ENCODE results near the gene CD27.

The CD27 gene

DNA sequence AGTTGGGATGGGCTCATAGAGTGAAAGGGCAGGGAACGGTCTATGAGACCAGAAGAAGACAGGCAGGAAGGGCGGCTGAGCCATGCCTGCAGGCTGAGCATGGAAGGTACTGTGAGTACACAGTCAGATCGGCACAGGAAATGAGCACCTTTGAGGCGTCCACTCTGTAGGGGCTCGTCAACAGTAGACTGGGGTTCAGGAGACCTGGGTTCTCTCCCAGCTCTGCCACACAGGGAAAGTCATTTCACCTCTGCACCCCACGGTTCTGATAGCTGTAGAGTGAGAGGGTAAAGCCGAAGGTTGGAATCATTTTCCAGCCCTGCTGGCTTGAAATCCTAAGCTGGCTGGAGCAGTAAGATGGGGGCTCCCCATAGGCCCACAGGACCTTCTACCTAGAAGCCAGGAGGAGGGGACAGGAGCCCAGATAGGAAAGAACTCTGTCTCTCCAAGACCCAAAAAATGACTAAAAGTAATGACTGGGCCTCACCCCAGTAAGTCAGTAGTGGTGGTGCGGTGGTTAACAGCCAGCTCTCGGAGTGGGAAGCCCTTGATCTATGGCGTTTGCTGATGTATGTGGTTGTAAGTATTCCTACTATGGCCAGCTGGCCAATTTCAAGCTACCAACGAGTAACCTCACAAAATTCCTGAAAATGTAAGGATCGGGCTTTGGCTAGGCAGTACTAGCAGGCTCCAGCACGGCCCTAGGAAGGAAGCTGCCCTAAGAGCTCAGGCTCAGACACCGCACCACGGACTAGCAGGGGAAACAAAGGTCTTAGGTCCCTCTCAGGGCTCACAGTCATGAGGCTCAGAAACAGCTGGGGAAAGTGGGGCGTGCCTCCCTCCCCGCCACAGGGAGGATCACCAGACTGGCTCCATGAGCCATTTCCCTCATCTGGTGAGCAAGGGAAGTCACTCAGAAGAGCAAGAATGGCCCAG, 10.3 kb upstream of the CD27 start:
- in situ Hi-C loops (cut with HindIII; ENCODE audit: low sequenced_read_pairs): no loop called here

DNA sequence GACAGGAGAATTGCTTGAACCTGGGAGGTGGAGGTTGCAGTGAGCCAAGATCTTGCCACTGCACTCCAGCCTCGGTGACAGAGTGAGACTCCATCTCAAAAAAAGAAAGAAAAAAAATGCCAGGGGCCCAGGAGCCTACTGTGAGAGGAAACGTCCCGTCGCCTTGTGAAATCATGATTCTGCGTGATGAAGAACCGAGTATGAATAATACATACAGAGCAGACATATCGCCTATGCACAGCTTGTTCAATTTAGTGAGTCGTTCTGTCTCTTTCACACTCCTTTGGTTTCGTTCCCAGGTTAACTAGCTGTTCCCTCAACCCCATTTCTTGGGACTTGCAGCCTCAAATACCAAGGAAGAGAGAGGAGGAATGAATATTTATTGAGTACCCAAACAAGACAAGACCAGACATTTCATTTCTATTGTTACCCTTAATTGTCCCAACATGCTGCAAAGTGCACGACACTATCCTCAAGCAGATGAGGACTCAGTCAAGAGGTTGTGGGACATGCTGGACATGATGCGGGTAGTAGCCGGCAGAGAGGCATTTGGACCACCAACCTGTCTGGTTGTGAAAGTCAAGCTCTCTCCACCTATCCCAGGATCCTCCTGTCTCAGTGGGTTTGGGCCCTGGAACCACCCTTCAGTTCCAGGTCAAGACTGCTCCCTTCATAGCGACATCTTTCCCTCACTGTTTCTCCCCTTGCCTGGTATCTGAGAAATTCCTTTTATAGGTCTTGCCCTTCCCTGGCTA, 8.6 kb upstream of the CD27 start:
- in situ Hi-C loops (cut with HindIII; ENCODE audit: low sequenced_read_pairs): no loop called here

DNA sequence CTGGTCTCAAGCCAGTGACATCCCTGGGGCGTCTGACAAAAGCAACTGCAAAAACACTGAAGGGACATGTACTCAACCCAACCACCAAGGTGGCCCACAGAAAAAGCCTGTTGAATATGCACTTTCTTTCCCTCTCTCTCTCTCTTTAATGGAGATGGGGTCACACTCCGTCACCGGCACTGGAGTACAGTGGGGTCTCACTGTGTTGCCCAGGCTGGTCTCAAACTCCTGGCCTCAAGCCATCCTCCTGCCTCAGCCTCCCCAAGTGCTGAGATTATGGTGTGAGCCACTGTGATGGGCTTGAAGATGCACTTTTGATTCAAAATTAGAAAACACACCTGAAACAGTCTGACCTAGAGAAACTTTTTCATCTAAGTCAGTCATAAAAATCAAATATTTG, 7.2 kb upstream of the CD27 start:
- in situ Hi-C loops (cut with HindIII; ENCODE audit: low sequenced_read_pairs): no loop called here

DNA sequence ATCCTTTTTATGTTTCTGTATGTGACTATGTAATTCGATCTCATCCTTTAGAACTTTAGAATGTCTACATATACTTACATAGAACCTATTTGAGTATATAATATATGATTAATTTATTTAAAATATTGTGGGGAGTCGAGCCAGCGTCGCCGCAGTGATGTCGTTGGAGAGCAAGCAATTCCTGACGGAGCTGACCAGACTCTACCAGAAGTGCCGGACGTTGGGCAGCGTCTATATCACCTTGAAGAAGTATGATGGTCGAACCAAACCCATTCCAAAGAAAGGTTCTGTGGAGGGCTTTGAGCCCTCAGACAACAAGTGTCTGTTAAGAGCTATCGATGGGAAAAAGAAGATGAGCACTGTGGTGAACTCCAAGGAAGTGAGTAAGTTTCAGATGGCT, 6.4 kb upstream of the CD27 start:
- in situ Hi-C loops (cut with HindIII; ENCODE audit: low sequenced_read_pairs): no loop called here

DNA sequence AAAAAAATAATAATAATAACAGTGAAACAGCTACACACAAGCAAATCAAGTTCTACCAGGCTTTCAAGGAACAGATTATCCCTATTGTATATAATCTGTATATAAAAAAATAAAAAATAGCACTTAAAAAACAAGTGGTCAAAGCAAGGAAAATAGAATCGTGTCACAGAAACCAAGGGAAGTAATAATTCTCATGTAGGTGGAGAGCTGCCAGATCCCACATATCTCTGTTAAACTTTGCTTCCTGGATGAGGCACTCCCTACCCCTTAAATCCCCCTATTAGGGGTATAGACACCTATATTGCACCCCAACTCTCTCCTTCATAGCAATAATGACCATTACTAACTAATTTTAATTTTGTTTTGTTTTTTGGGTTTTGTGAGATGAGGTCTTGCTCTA, 4.4 kb upstream of the CD27 start:
- in situ Hi-C loops (cut with HindIII; ENCODE audit: low sequenced_read_pairs): no loop called here

DNA sequence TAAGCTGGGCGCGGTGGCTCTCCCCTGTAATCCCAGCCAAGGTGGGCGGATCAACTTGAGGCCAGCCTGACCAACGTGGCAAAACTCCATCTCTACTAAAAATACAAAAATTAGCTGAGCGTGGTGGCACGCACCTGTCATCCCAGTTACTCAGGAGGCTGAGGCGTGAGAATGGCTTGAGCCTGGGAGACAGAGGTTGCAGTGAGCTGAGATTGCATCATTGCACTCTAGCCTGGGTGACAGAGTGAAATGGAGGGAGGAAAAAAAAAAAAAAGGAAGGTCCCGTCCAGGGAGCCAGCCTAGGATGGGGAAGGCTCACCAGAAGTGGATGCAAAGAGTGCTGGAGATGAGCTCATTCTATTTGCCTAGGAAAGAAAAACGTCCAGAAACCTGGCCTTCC, 1.9 kb upstream of the CD27 start:
- in situ Hi-C loops (cut with HindIII; ENCODE audit: low sequenced_read_pairs): no loop called here

DNA sequence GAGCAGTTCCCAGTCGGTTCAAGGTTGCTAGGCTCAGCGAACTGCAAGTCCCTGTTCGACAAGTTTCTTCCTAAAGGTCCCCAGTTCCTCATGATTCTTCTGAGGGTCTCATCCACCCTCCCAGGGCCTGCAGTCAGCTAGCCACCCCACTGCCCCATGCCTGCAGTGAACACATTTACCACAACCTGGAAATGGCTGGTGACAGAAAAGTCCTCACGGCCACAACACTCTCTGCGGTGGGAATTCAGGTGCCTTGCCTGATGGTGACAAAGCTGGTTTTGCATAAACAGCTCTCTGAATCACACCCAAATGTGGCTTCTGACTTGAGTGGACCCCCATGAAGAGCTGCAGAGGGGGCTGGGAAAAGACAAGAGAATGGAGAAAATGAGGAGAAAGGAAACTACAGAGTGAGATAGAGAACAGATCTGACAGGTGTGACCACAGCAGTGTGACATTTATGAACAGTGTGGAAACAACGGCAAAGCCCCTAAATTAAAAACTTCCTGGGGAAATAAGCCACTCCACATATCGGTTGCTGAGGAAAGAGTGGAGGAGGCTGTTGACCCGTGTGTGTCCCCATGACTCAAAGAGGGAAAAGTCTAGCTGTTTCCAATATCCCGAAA, 1.3 kb upstream of the CD27 start:
- in situ Hi-C loops (cut with HindIII; ENCODE audit: low sequenced_read_pairs): no loop called here

DNA sequence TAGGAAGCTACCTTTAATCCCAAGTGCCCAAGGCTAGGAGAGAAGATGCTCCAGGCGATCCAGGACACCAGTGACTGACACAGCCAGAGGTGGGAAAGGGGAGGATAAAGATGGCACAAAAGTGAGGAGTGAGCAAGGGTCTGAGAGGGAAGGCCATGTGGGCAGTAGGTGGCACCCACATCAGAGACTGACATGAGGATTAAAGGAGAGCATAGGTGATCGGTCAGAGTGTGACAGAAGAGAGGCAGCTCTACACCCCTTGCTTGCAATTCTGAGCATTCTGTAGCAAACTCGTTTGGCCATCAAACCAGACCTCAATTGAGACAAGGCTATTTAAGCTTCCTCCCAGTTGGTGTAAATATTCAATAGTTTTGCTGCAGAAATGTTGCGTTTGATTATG, 724 bp upstream of the CD27 start:
- in situ Hi-C loops (cut with HindIII; ENCODE audit: low sequenced_read_pairs): no loop called here

DNA sequence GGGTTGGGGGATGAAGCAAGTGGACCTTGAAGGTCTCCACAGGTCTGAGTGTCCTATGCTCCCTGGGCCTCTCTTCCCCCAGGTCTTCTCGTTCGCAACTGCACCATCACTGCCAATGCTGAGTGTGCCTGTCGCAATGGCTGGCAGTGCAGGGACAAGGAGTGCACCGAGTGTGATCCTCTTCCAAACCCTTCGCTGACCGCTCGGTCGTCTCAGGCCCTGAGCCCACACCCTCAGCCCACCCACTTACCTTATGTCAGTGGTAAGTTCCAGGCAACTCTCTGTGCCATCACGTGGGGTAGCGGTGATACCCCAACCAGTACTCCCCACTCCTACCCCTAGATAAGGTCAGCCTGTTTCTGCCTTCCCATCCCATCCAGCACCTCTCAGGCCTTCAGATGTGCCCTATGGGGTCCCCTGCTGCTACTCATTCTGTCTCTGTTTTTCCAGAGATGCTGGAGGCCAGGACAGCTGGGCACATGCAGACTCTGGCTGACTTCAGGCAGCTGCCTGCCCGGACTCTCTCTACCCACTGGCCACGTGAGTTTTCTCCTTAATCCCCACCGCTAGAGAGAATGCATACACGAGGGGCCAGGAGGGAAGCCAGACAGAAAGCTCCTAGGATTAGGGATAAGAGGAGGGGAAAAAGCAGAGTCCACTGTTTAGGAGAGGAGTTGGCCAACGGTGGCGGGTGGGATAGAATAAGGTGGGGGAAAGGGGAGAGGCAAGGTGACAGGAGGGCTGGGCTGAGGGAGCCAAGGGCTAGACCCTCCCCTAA, 5.5 kb downstream of the CD27 start:
- in situ Hi-C loops (cut with HindIII; ENCODE audit: low sequenced_read_pairs): no loop called here

DNA sequence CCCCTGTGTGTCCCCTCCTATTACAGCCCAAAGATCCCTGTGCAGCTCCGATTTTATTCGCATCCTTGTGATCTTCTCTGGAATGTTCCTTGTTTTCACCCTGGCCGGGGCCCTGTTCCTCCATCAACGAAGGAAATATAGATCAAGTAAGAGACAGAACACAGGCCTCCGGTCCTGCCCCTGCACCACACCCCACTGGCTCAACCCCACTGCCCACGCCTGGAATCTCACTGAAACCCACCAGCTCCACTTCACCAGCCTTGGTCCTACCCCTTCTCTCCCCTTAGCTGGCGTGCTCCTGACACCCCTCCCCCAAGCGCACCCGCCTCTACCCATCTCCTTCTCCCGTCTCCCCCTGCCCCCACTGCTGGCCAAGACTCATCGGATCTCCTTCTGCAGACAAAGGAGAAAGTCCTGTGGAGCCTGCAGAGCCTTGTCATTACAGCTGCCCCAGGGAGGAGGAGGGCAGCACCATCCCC, 6.2 kb downstream of the CD27 start:
- in situ Hi-C loops (cut with HindIII; ENCODE audit: low sequenced_read_pairs): no loop called here

DNA sequence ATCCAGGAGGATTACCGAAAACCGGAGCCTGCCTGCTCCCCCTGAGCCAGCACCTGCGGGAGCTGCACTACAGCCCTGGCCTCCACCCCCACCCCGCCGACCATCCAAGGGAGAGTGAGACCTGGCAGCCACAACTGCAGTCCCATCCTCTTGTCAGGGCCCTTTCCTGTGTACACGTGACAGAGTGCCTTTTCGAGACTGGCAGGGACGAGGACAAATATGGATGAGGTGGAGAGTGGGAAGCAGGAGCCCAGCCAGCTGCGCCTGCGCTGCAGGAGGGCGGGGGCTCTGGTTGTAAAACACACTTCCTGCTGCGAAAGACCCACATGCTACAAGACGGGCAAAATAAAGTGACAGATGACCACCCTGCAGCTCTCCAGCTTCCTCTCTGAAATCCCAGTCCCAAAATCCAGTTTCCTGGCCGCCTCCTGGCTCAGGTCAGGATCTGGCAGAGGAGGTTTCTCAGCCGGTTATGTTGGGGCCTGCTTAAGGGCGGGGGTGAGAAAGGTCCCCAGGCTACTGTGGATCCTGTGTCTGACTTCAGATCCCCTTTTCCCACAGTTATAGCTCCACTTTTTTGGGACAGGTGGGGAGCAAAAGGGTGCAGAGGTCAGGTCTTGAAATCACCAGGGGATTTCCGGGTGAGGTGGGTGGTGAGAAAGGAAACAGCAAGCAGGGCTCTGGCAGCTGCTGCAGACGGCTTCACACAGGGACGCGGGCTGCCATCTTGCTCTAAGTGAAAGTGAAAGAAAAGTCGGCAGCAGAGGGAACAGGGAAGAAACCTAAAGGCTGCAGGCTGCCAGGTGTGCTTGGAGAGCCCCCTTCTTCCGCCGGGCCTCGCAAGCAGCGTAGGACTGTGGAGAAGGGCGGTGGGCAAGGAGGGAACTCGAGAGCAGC, 6.8 kb downstream of the CD27 start, which contains the start of gene TAPBPL:
TSS of gene TAPBPL (plus strand) at position 695 of the 897 bp plus-strand sequence. CDS start 207 bp downstream, outside the sequence.
- in situ Hi-C loops (cut with HindIII; ENCODE audit: low sequenced_read_pairs): no loop called here

DNA sequence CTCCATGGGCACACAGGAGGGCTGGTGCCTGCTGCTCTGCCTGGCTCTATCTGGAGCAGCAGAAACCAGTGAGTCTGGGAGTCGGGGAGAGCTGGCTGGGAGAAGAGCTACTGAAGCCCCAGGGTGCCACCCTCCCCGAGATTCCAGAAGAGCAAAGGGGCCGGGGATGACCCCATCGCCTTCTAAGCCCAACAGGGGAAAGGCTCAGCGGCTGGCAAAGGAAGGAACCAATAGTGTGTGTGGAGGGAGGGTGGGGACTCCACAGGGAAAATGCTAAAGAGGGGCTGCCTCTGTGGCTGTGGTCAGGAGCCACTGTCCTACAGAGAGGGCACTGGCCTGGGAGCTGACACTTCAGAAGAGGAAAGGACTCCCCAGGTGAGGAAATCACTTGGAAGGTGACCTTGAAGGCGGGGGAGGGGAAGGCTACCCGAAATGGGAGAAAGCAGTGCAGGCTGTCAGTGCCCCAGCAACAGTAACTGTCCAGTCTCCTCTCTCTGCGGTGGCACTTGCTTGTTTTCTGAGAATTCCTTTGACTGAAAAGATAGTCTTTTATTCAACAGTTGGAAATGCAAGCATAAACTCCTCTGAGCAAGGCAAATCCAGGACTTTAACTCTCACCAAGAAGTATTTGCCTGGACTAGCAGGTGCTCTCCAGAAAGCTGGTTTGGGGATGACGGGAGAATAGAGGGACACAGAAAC, 7.6 kb downstream of the CD27 start:
- in situ Hi-C loops (cut with HindIII; ENCODE audit: low sequenced_read_pairs): no loop called here

DNA sequence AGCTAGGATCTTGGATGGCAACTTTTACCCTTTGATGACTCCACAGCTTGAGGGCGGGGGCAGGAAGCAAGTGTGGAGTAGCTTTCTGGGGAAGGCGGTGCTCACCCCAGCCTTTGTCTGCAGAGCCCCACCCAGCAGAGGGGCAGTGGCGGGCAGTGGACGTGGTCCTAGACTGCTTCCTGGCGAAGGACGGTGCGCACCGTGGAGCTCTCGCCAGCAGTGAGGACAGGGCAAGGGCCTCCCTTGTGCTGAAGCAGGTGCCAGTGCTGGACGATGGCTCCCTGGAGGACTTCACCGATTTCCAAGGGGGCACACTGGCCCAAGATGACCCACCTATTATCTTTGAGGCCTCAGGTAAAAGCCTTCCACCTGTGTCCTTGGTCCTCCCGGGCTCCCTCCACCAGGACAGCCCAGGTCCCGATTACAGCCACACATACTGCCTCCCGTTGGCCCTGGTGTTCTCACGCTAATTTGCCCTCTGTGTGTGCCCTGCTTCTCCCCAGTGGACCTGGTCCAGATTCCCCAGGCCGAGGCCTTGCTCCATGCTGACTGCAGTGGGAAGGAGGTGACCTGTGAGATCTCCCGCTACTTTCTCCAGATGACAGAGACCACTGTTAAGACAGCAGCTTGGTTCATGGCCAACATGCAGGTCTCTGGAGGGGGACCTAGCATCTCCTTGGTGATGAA, 8.3 kb downstream of the CD27 start:
- in situ Hi-C loops (cut with HindIII; ENCODE audit: low sequenced_read_pairs): no loop called here

DNA sequence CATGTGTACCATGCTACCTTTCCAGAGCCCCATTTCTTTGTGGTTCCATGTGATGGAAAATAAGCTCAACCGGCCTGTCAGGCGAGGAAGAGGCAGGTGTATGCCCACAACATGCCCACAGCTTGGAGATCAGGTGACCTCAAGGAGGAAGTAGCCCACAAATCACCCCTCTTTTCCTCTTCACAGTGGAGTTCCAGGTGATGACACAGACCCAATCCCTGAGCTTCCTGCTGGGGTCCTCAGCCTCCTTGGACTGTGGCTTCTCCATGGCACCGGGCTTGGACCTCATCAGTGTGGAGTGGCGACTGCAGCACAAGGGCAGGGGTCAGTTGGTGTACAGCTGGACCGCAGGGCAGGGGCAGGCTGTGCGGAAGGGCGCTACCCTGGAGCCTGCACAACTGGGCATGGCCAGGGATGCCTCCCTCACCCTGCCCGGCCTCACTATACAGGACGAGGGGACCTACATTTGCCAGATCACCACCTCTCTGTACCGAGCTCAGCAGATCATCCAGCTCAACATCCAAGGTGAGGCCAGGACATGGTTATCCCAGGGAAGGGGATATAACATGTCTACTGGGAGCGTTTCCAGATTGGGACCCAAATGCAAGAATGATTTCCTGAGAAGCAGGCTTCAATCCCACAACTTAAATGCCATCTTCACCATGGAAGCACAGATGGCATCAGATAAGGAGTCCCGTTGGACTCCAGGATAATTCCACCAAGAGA, 12.6 kb downstream of the CD27 start:
- in situ Hi-C loops (cut with HindIII; ENCODE audit: low sequenced_read_pairs): no loop called here

DNA sequence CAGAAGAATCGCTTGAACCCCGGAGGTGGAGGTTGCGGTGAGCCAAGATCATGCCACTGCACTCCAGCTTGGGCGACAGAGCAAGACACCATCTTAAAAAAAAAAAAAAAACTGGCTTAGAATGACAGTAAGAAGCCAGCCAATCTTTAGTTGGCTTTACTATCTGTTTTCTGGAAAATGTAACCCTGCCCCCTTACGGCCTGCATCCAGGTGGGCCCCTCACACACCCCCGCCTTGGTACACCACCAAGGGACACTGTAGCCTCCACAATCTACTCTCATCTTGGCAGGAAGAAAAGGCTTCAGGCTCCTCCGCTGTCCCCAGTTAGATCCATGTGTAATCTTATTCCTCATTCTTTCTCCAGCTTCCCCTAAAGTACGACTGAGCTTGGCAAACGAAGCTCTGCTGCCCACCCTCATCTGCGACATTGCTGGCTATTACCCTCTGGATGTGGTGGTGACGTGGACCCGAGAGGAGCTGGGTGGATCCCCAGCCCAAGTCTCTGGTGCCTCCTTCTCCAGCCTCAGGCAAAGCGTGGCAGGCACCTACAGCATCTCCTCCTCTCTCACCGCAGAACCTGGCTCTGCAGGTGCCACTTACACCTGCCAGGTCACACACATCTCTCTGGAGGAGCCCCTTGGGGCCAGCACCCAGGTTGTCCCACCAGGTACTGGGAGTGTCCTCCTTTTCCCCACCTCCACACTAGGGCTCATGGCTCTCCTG, 13.7 kb downstream of the CD27 start:
- in situ Hi-C loops (cut with HindIII; ENCODE audit: low sequenced_read_pairs): no loop called here

DNA sequence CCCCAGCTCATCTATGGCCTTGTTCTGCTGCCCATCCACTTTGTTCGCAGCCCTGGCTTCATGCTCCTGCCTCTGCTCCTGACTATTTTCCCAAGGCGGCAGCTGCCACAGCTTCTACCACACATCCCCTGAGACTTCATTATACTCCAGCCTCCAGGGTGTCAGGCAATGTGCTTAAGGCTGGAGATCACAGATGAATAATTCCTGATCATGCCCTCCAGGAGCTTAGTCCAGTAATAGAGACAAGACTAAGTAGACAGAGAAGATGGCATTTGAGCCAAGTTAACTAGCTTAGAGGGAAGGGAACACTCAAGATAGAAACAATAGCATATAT, 14.2 kb downstream of the CD27 start:
- in situ Hi-C loops (cut with HindIII; ENCODE audit: low sequenced_read_pairs): no loop called here

DNA sequence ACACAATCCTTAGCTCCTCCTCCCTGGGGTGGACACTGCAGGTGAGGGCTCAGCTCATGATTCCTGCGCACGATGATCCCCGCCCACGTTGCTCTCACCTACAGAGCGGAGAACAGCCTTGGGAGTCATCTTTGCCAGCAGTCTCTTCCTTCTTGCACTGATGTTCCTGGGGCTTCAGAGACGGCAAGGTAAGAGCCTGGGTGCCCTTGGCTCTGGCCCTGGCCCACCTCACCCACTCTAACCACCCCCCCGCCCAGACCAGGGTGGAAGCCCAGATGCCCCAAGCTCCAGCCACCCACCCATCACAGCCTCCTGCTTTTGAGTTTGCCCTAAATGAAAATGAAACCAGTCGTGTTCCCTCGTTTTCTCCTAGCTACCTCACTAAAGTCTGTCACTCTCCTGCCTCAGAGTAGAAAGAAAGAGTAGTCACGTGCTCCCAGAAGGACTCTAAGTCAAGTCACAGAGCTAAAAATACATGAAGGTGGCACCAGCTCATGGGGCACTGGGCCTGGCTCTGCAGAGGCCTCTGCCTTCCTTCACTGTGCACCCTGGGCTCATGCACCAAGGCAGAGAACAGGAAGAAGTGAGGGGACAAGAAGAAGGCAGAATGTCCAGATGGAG, 16.1 kb downstream of the CD27 start:
- in situ Hi-C loops (cut with HindIII; ENCODE audit: low sequenced_read_pairs): no loop called here
